ENCODE data around the gene PAOX. TPM values are rescaled to one million over a fixed set of nuclear protein-coding genes. Genes with fewer than 3 reads are reported as not detected.

The PAOX gene
- total and polyA plus RNA-seq, 12 donors = 1.5 to 4.4 (median 3.0) TPM

DNA sequence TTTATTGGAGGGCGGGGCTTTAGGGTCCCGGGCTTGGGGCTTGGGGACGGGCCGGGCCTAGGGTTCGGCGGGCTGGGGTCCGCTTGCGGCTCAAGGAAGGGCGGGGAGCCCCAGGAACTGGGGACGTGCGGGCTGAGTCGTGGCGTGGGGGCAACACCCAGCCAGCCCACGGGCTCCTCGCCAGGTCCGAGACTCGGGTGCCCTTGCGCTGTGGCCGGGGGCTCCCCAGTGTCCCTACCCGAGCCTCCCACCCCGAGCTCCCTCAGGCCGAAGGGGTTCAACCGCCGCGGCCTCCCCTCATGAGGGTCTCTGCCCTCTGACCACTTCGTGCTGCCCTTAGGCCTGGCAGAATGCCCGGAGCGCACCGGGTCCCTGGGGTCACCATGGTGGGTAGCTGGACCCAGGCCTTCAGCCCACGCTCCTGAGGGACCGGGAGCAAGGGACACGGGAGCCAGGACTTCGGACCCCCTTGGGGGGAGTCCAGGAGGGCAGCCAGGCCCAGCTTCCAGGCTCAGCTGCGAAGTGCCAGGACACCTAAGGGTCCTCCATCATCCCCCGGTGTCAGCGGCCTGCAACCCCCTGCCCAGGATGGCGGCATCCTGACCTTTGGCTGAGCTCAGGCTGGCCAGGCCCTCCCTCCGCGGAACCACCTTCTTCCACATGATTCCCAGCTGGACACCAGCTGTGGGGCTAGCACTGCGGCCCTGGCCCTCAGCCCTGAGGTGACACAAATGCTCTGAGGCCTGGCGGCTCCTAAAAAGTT lies 20.7 kb upstream of the PAOX start:
- Histone ChIP-seq H3K4me1 (peaks cover 4 to 27% (median 15%) of the 10 kb centered on the region in 9 donors), H3K36me3 (peaks cover 0 to 21% (median 0%) of the 10 kb centered on the region in 9 donors), H3K27ac (peak overlapping the region in 7 of 10 donors; percentile 39 to 86 (median 47)), H3K9me3 (peaks cover 0 to 6% (median 0%) of the 10 kb centered on the region in 11 donors), H3K4me3 (peak overlapping the region in 2 of 10 donors; percentile 66 to 68), H3K27me3 (no peaks in the 10 kb centered on the region)
- DNase-seq (peak in 1 of 2 donors; percentile 60), ATAC-seq (peak; percentile 1 to 52 (median 42))
- intact Hi-C loops (cut with DNase I) = no loop called here
- 76 to 90% methylated on average over 30 to 41 of the region's 41 CpGs for WGBS, 2 donors
- TF ChIP-seq CTCF (IDR thresholded peaks at IDR 0.05) = no peak

DNA sequence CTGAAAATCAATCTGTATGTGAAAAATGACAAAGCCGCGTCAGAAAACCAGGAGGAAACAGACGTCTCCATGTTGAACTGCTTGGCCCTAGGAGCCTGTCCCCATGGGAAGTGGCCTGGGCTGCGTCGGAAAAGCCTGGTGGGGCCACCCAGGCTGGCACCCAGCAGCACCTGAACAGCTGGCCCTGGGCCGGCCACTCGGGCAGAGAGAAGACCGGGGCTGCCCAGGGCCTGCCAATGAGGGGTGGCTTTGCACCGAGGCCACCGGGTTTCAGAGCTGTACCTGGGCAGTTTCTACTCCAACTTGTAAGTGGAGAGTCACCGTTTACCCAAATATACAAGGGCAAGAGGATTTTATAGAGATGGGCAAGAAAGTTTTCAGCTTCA lies 20.1 kb upstream of the PAOX start:
- no peak for DNase-seq
- intact Hi-C loops (cut with DNase I) = no loop called here
- no peak for TF ChIP-seq CTCF (IDR thresholded peaks at IDR 0.05)
- Histone ChIP-seq H3K36me3 (peaks cover 0 to 26% (median 0%) of the 10 kb centered on the region in 9 donors), H3K27ac (peak overlapping the region in 7 of 10 donors; percentile 39 to 86 (median 47)), H3K27me3 (no peaks in the 10 kb centered on the region), H3K9me3 (peaks cover 0 to 6% (median 0%) of the 10 kb centered on the region in 11 donors), H3K4me3 (no peak overlapping the region), H3K4me1 (peaks cover 4 to 27% (median 15%) of the 10 kb centered on the region in 9 donors)
- ATAC-seq = peak in 1 of 8 donors; percentile 6
- 73 to 79% methylated on average over 11 of the region's 11 CpGs for WGBS, 2 donors

- 30 to 40% methylated on average over 6 of the region's 6 CpGs for WGBS, 2 donors
- DNase-seq (no peak), ATAC-seq (peak in 1 of 8 donors; percentile 17)
- no peak for TF ChIP-seq CTCF (IDR thresholded peaks at IDR 0.05)
- H3K27me3 ChIP-seq = no peaks in the 10 kb centered on the region
- intact Hi-C loops (cut with DNase I) = no loop called here
- H3K4me1 ChIP-seq = peaks cover 4 to 27% (median 15%) of the 10 kb centered on the region in 9 donors
- peaks cover 0 to 6% (median 0%) of the 10 kb centered on the region in 11 donors for H3K9me3 ChIP-seq
- peaks cover 0 to 32% (median 6%) of the 10 kb centered on the region in 9 donors for H3K36me3 ChIP-seq
- no peak overlapping the region for H3K4me3 ChIP-seq
- peak overlapping the region in 1 of 10 donors; percentile 72 for H3K27ac ChIP-seq
These were observed 19.5 kb upstream of the PAOX start for GRCh38 chr10:133359554-133359971.

DNA sequence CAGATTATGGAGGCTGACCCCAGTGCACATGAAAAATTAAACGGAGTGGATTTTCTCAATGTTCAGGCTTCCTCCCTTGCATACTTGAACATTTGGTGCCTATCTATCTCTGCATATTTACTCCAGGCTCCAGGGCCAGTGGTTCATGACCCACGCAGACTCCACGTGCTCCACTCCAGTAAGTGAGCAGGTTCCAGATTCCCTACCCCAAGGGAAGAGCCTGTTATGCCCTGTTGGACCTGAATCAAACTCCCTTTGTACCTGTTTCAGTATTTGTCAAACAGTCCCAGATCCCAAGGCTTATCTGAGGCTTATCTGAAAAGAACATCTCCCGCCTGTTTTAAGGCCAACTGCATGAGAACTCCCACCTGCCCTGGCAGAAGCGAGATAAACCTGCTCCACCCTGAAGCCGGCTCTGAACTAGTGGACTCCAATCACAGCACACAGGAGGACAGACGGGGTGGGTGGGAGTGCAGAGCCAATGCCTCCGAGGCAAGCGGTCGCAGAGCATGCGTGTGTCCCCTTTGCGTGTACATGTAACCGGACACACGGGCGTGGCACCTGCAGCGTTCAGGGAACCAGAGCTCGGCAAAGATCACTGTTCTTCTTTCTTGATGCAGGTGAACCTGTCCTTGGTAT lies 19.0 kb upstream of the PAOX start:
- peaks cover 4 to 29% (median 15%) of the 10 kb centered on the region in 9 donors for H3K4me1 ChIP-seq
- WGBS, 2 donors = 83 to 84% methylated on average over 17 of the region's 17 CpGs
- H3K27me3 ChIP-seq = no peaks in the 10 kb centered on the region
- no peak overlapping the region for H3K27ac ChIP-seq
- peaks cover 0 to 6% (median 0%) of the 10 kb centered on the region in 11 donors for H3K9me3 ChIP-seq
- H3K36me3 ChIP-seq = peaks cover 0 to 38% (median 10%) of the 10 kb centered on the region in 9 donors
- no peak for TF ChIP-seq CTCF (IDR thresholded peaks at IDR 0.05)
- no peak for ATAC-seq
- H3K4me3 ChIP-seq = no peak overlapping the region
- no peak for DNase-seq
- intact Hi-C loops (cut with DNase I) = no loop called here

Measured in heart right ventricle (tissue), 16 donors.